ENCODE data around the gene SLC1A4. TPM values are rescaled to one million over a fixed set of nuclear protein-coding genes. Genes with fewer than 3 reads are reported as not detected.
A peak's percentile ranks its signal among the peaks of the same experiment; 100 is the strongest.
"Not testable (repeated sequence)": the region's sequence is repeated elsewhere in the genome, so short reads cannot be mapped to it uniquely, and the experiment has no call there.

Gene SLC1A4
- total and polyA plus RNA-seq, 4 donors, result 6.3 to 27.4 (median 8.1) TPM

DNA sequence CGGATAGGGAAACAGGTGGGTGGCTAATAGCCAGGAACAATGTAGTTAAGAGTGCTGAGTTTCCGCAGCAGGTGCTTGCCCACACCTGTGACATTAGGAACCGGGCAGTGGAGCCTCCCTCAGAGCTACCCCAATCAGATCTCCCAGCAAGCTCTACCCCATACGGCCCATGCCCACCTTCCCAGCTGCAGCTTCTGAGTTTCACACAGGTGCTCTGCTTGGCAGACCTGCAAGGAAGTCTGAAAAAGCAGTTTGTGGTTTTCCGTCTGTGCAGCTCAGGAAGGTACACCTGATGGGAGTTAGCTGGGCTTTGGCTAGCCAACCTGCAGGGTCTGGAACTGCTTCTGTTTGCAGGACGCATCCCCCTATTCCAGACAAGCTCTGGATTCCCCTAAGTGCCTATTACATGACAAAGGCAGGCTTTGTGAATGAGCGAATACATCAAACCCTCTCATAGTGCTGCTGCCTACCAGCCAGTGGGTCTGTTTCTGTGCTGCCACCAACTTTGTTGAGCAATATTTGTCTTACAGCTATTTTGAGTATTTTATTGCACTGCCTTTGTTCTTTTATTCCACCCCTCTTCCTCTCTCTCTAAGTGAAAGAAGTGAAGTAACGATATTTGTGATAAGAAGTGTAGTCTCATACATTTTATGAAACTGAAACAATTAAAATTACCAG lies 42.3 kb downstream of the SLC1A4 start:
- DNase-seq, result peak; percentile 28 to 65 (median 28)
- H3K27me3 ChIP-seq (ENCODE audit: control insufficient read depth in 3 of 3, insufficient read depth in 3 of 3, low read length in 2 of 3), result no peaks in the 10 kb centered on the region
- ATAC-seq (ENCODE audit: insufficient read depth, low FRiP score), result peak; percentile 17

DNA sequence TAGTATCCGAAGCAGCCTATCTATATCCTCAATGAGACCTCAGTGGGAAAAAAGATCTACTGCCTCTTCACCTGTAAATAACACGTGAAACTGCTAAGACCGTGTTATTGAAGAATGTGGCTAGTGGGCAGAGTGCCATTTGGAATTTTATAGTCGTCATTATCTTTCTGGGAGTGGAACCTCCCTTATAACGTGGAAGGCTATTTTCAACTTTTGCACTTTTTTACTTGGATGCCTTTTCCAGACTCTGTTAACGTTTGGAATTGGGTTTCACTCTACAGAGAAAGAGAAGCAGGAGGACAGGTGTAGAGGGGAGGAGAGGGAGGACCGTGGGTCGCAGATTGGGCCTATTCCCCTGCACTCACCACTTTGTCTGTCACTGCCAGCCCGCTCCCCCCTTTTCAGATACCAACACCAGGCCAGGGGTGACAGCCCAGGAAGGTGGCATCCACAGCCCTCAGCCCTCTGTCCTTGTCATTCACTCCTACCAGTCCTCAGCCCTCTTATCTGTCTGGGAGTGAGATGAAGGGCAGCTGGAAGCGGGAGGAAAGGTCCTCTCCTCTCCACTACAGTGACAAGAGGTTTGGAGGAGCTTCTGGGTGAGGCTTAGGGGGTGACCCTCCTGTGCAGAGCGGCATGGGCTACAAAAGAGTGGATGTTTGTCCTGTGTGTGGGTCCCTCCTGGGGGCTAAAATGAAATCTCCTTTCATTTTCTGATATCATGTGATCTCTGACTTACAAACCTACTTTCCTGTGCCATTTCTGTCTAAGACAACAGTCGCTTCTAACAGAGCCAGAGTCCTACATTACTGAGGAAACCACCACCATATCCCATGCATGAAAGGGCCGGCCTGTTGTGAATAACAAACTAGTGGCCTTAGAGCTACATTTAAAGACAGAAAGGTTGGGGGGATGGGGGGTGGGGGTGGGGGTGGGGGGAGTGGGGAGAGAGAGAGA lies 43.1 kb downstream of the SLC1A4 start:
- TF ChIP-seq, protein P1, sequence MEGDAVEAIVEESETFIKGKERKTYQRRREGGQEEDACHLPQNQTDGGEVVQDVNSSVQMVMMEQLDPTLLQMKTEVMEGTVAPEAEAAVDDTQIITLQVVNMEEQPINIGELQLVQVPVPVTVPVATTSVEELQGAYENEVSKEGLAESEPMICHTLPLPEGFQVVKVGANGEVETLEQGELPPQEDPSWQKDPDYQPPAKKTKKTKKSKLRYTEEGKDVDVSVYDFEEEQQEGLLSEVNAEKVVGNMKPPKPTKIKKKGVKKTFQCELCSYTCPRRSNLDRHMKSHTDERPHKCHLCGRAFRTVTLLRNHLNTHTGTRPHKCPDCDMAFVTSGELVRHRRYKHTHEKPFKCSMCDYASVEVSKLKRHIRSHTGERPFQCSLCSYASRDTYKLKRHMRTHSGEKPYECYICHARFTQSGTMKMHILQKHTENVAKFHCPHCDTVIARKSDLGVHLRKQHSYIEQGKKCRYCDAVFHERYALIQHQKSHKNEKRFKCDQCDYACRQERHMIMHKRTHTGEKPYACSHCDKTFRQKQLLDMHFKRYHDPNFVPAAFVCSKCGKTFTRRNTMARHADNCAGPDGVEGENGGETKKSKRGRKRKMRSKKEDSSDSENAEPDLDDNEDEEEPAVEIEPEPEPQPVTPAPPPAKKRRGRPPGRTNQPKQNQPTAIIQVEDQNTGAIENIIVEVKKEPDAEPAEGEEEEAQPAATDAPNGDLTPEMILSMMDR (IDR thresholded peaks at IDR 0.05; ENCODE audit: control extremely low read depth, extremely low read depth), result no peak
- Histone ChIP-seq H3K4me3 (no peak overlapping the region), H3K9ac (ENCODE audit: insufficient read depth in 1 of 2, low read length in 2 of 2) (no peak overlapping the region), H3K36me3 (ENCODE audit: control insufficient read depth in 4 of 4, insufficient read depth in 4 of 4, low read length in 4 of 4) (no peaks in the 10 kb centered on the region), H3K4me1 (ENCODE audit: control insufficient read depth in 5 of 5, insufficient read depth in 5 of 5, low read length in 5 of 5) (peaks cover 0 to 5% (median 3%) of the 10 kb centered on the region in 5 donors), H3K27ac (ENCODE audit: low read depth in 1 of 2, low read length in 1 of 2) (no peak overlapping the region), H3K27me3 (ENCODE audit: control insufficient read depth in 3 of 3, insufficient read depth in 3 of 3, low read length in 2 of 3) (no peaks in the 10 kb centered on the region), H3K9me3 (ENCODE audit: control insufficient read depth in 4 of 4, insufficient read depth in 3 of 4, low read length in 3 of 4) (no peaks in the 10 kb centered on the region)
- no peak for ATAC-seq (ENCODE audit: insufficient read depth, low FRiP score)
- WGBS, 2 donors, result 59 to 69% methylated on average over 13 of the region's 13 CpGs
- no peak for DNase-seq

More for the DNA sequence above, 42.3 kb downstream of the SLC1A4 start:
- no peaks in the 10 kb centered on the region for H3K36me3 ChIP-seq (ENCODE audit: control insufficient read depth in 4 of 4, insufficient read depth in 4 of 4, low read length in 4 of 4)
- no peak overlapping the region for H3K4me3 ChIP-seq
- no peaks in the 10 kb centered on the region for H3K9me3 ChIP-seq (ENCODE audit: control insufficient read depth in 4 of 4, insufficient read depth in 3 of 4, low read length in 3 of 4)
- no peak overlapping the region for H3K27ac ChIP-seq (ENCODE audit: low read depth in 1 of 2, low read length in 1 of 2)
- TF ChIP-seq, protein P1 (IDR thresholded peaks at IDR 0.05; ENCODE audit: control extremely low read depth, extremely low read depth), result no peak
- peaks cover 0 to 5% (median 3%) of the 10 kb centered on the region in 5 donors for H3K4me1 ChIP-seq (ENCODE audit: control insufficient read depth in 5 of 5, insufficient read depth in 5 of 5, low read length in 5 of 5)
- 38 to 44% methylated on average over 8 of the region's 8 CpGs for WGBS, 2 donors
- H3K9ac ChIP-seq (ENCODE audit: insufficient read depth in 1 of 2, low read length in 2 of 2), result no peak overlapping the region

DNA sequence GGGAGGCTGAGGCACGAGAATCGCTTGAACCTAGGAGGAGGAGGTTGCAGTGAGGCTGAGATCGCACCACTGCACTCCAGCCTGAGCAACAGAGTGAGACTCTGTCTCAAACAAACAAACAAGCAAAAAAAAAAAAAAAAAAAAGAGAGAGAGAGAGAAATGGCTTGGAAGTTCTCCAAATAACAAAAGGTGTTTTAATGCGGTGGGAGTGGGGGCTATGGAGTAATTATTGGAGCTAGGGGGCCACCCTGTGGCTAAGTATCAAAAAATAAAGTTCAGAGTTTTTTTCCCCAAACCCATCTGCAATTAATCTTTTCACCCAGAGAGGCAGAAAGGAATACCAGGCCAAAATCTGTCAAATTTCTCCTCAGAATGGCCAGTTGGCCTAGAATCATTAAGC lies 44.0 kb downstream of the SLC1A4 start:
- H3K4me3 ChIP-seq, result no peak overlapping the region
- H3K4me1 ChIP-seq (ENCODE audit: control insufficient read depth in 5 of 5, insufficient read depth in 5 of 5, low read length in 5 of 5), result peaks cover 0 to 5% (median under 1%) of the 10 kb centered on the region in 5 donors
- no peaks in the 10 kb centered on the region for H3K27me3 ChIP-seq (ENCODE audit: control insufficient read depth in 3 of 3, insufficient read depth in 3 of 3, low read length in 2 of 3)
- no peak for ATAC-seq (ENCODE audit: insufficient read depth, low FRiP score)
- TF ChIP-seq, protein P1 (IDR thresholded peaks at IDR 0.05; ENCODE audit: control extremely low read depth, extremely low read depth), result no peak
- no peaks in the 10 kb centered on the region for H3K36me3 ChIP-seq (ENCODE audit: control insufficient read depth in 4 of 4, insufficient read depth in 4 of 4, low read length in 4 of 4)
- WGBS, 2 donors, result 79 to 82% methylated on average over 4 of the region's 4 CpGs
- no peaks in the 10 kb centered on the region for H3K9me3 ChIP-seq (ENCODE audit: control insufficient read depth in 4 of 4, insufficient read depth in 3 of 4, low read length in 3 of 4)
- H3K9ac ChIP-seq (ENCODE audit: insufficient read depth in 1 of 2, low read length in 2 of 2), result no peak overlapping the region
- DNase-seq, result no peak
- H3K27ac ChIP-seq (ENCODE audit: low read depth in 1 of 2, low read length in 1 of 2), result no peak overlapping the region

DNA sequence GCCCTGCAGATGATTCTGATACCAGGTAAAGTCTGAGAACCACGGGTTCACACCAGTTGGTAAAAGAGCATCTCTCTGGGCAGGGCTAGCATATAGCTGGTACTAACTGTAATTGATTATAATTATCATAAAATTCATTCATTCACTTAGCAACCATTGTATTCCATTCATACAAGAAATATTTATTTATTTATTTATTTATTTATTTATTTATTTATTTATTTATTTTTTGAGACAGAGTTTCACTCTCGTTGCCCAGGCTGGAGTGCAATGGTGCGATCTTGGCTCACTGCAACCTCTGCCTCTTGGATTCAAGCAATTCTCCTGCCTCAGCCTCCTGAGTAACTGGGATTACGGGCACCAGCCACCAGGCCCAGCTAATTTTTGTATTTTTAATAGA lies 44.5 kb downstream of the SLC1A4 start:
- H3K27me3 ChIP-seq (ENCODE audit: control insufficient read depth in 3 of 3, insufficient read depth in 3 of 3, low read length in 2 of 3); H3K4me3 ChIP-seq; DNase-seq; ATAC-seq (ENCODE audit: insufficient read depth, low FRiP score); H3K27ac ChIP-seq (ENCODE audit: low read depth in 1 of 2, low read length in 1 of 2); H3K4me1 ChIP-seq (ENCODE audit: control insufficient read depth in 5 of 5, insufficient read depth in 5 of 5, low read length in 5 of 5); H3K9me3 ChIP-seq (ENCODE audit: control insufficient read depth in 4 of 4, insufficient read depth in 3 of 4, low read length in 3 of 4); H3K9ac ChIP-seq (ENCODE audit: insufficient read depth in 1 of 2, low read length in 2 of 2); H3K36me3 ChIP-seq (ENCODE audit: control insufficient read depth in 4 of 4, insufficient read depth in 4 of 4, low read length in 4 of 4): not testable (repeated sequence)
- WGBS, 2 donors, result 92 to 96% methylated on average over 4 of the region's 4 CpGs

Measured in lung (tissue), 12 donors.